Loucy (cell line): Measurements from ENCODE around the gene CLMN.

ENCODE experiments used
- H2AFZ ChIP-seq: fragments of 200-600 bp; sonication (generic); 2 replicates; pipeline ENCODE4 v1.6.0; 2016; ENCODE audit warnings: antibody characterized with exemption, mild to moderate bottlenecking, low read length, moderate library complexity
- H3F3A ChIP-seq: fragments of 200-600 bp; 2 replicates; pipeline ENCODE4 v1.6.0; 2016; ENCODE audit warnings: antibody characterized with exemption, low read depth, mild to moderate bottlenecking
- H3K27me3 ChIP-seq: fragments of 200-600 bp; sonication (generic); 2 replicates; pipeline ENCODE4 v1.6.1; 2014; ENCODE audit warnings: low read length, mild to moderate bottlenecking; ENCODE audit not compliant: insufficient read depth, poor library complexity, severe bottlenecking
- H3K36me3 ChIP-seq: fragments of 200-600 bp; sonication (generic); 2 replicates; pipeline ENCODE4 v1.6.1; 2016; ENCODE audit warnings: low read length; ENCODE audit not compliant: insufficient read depth
- H3K4me1 ChIP-seq: fragments of 200-600 bp; sonication (generic); 2 replicates; pipeline ENCODE4 v1.5.1; 2014; ENCODE audit warnings: low read length, mild to moderate bottlenecking; ENCODE audit not compliant: insufficient read depth, poor library complexity, severe bottlenecking
- H3K4me2 ChIP-seq: fragments of 200-600 bp; sonication (generic); 2 replicates; pipeline ENCODE4 v1.6.0; 2014; ENCODE audit warnings: antibody characterized with exemption, low read length, low read depth, mild to moderate bottlenecking; ENCODE audit not compliant: poor library complexity, severe bottlenecking
- H3K4me3 ChIP-seq: fragments of 200-600 bp; sonication (generic); 2 replicates; pipeline ENCODE4 v1.5.1; 2014; ENCODE audit warnings: low read length, mild to moderate bottlenecking, mixed read lengths; ENCODE audit not compliant: poor library complexity, severe bottlenecking
- H3K79me2 ChIP-seq: fragments of 200-600 bp; sonication (generic); 2 replicates; pipeline ENCODE4 v1.6.1; 2014; ENCODE audit warnings: low read length; ENCODE audit not compliant: insufficient read depth
- H3K9ac ChIP-seq: fragments of 200-600 bp; sonication (generic); 2 replicates; pipeline ENCODE4 v1.6.0; 2014; ENCODE audit warnings: mild to moderate bottlenecking, low read depth, low read length, moderate library complexity; ENCODE audit not compliant: poor library complexity, severe bottlenecking
- H3K9me2 ChIP-seq: fragments of 200-600 bp; sonication (generic); replicated peaks from 2 replicates; pipeline ENCODE4 v1.6.1; 2016; ENCODE audit warnings: low read depth, low read length, mixed read lengths
- H3K9me3 ChIP-seq: fragments of 200-600 bp; sonication (generic); 2 replicates; pipeline ENCODE4 v1.6.1; 2014; ENCODE audit warnings: mild to moderate bottlenecking, antibody characterized with exemption, low read length, low read depth; ENCODE audit not compliant: insufficient read depth
- H4K20me1 ChIP-seq: fragments of 200-600 bp; sonication (generic); 2 replicates; pipeline ENCODE4 v1.6.0; 2014; ENCODE audit warnings: antibody characterized with exemption, low read length, mild to moderate bottlenecking; ENCODE audit not compliant: insufficient read depth, poor library complexity, severe bottlenecking
- CTCF ChIP-seq: fragments of 200-600 bp; sonication (generic); conservative IDR thresholded peaks from 2 replicates; pipeline ENCODE4 v1.5.1; 2014; ENCODE audit warnings: mild to moderate bottlenecking, antibody characterized with exemption, low read length
- EZH2phosphoT487 ChIP-seq: fragments of 200-600 bp; IDR thresholded peaks from 2 replicates; pipeline ENCODE4 v1.6.1; 2018; ENCODE audit warnings: antibody characterized with exemption, mild to moderate bottlenecking, moderate library complexity, borderline replicate concordance

The CLMN gene

GRCh38 chr14:95185033-95185766 lies 134.5 kb downstream of the CLMN start:
- Histone ChIP-seq H3K36me3 (no peaks in the 10 kb centered on the region), H3K4me3 (no peak overlapping the region), H3K9me2 (no peaks in the 10 kb centered on the region), H3K79me2 (no peaks in the 10 kb centered on the region), H3K4me1 (no peaks in the 10 kb centered on the region), H2AFZ (no peak overlapping the region), H3K9me3 (no peaks in the 10 kb centered on the region), H3K9ac (no peak overlapping the region), H3K27me3 (no peaks in the 10 kb centered on the region), H3F3A (no peaks in the 10 kb centered on the region), H3K4me2 (no peak overlapping the region), H4K20me1 (no peaks in the 10 kb centered on the region)
- TF ChIP-seq CTCF = no peak
- TF ChIP-seq EZH2phosphoT487 = no peak

GRCh38 chr14:95184413-95184790 lies 135.3 kb downstream of the CLMN start:
- Histone ChIP-seq H3K27me3 (no peaks in the 10 kb centered on the region), H3F3A (no peaks in the 10 kb centered on the region), H3K9me2 (no peaks in the 10 kb centered on the region), H3K4me3 (no peak overlapping the region), H3K4me1 (no peaks in the 10 kb centered on the region), H3K9me3 (no peaks in the 10 kb centered on the region), H3K79me2 (no peaks in the 10 kb centered on the region), H2AFZ (no peak overlapping the region), H4K20me1 (no peaks in the 10 kb centered on the region), H3K4me2 (no peak overlapping the region), H3K36me3 (no peaks in the 10 kb centered on the region), H3K9ac (no peak overlapping the region)
- TF ChIP-seq CTCF (no peak), EZH2phosphoT487 (no peak)

- no peaks in the 10 kb centered on the region for H4K20me1 ChIP-seq
- no peaks in the 10 kb centered on the region for H3F3A ChIP-seq
- no peaks in the 10 kb centered on the region for H3K9me3 ChIP-seq
- H3K79me2 ChIP-seq = no peaks in the 10 kb centered on the region
- TF ChIP-seq EZH2phosphoT487 = no peak
- H3K4me2 ChIP-seq = no peak overlapping the region
- no peaks in the 10 kb centered on the region for H3K36me3 ChIP-seq
- H2AFZ ChIP-seq = no peak overlapping the region
- H3K9ac ChIP-seq = no peak overlapping the region
- no peaks in the 10 kb centered on the region for H3K27me3 ChIP-seq
- no peaks in the 10 kb centered on the region for H3K4me1 ChIP-seq
- no peak overlapping the region for H3K4me3 ChIP-seq
- H3K9me2 ChIP-seq = no peaks in the 10 kb centered on the region
Observed at GRCh38 chr14:95183532-95184412, 135.9 kb downstream of the CLMN start.
